Astrocyte (in vitro differentiated cells and primary cell): Measurements from ENCODE around the gene TNIK. TPM values are rescaled to one million over a fixed set of nuclear protein-coding genes. Genes with fewer than 3 reads are reported as not detected.

Experiments used
- DNase-seq: peaks from one replicate; pipeline ENCODE4 v3.0.0-alpha.2; 2010; ENCODE audit warnings: low read depth
- FAIRE-seq: peaks from 2 replicates; lab custom pipeline; 2011; peaks lifted over from hg19 to GRCh38; lab: Jason Lieb, UNC
- H2AFZ ChIP-seq: 2 replicates; pipeline ENCODE4 v1.6.0; 2012; ENCODE audit warnings: low read depth, low read length, inconsistent platforms
- H3K27ac ChIP-seq: 2 replicates; pipeline ENCODE4 v1.5.1; 2011; ENCODE audit warnings: low read depth, low read length, inconsistent platforms
- H3K27me3 ChIP-seq: 2 replicates; pipeline ENCODE4 v1.6.0; 2011; ENCODE audit warnings: low read length, inconsistent platforms; ENCODE audit not compliant: insufficient read depth
- H3K36me3 ChIP-seq: 2 replicates; pipeline ENCODE4 v1.5.1; 2011; ENCODE audit warnings: low read length, inconsistent platforms; ENCODE audit not compliant: insufficient read depth
- H3K4me1 ChIP-seq: 2 replicates; pipeline ENCODE4 v1.5.1; 2011; ENCODE audit warnings: low read length, inconsistent platforms; ENCODE audit not compliant: insufficient read depth
- H3K4me2 ChIP-seq: 2 replicates; pipeline ENCODE4 v1.6.0; 2012; ENCODE audit warnings: low read length, inconsistent platforms
- H3K4me3 ChIP-seq: 2 replicates; pipeline ENCODE4 v1.5.1; 2011; ENCODE audit warnings: low read depth, mild to moderate bottlenecking, low read length, inconsistent platforms; ENCODE audit not compliant: insufficient read depth
- H3K79me2 ChIP-seq: 2 replicates; pipeline ENCODE4 v1.6.0; 2012; ENCODE audit warnings: mild to moderate bottlenecking, low read length, inconsistent platforms; ENCODE audit not compliant: insufficient read depth
- H3K9ac ChIP-seq: 2 replicates; pipeline ENCODE4 v1.6.0; 2012; ENCODE audit warnings: mild to moderate bottlenecking, low read length, inconsistent platforms
- H3K9me3 ChIP-seq: 2 replicates; pipeline ENCODE4 v1.5.1; 2012; ENCODE audit warnings: low read depth, mild to moderate bottlenecking, low read length, inconsistent platforms; ENCODE audit not compliant: insufficient read depth
- H4K20me1 ChIP-seq: 2 replicates; pipeline ENCODE4 v1.6.0; 2012; ENCODE audit warnings: low read length, inconsistent platforms; ENCODE audit not compliant: insufficient read depth
- H3K27ac Mint-ChIP-seq: one replicate; pipeline ENCODE4 v1.8.0; 2021; ENCODE audit warnings: mild to moderate bottlenecking, mixed read lengths; ENCODE audit not compliant: unreplicated experiment
- H3K27me3 Mint-ChIP-seq: one replicate; pipeline ENCODE4 v1.8.0; 2021; ENCODE audit warnings: low read depth, mixed read lengths; ENCODE audit not compliant: unreplicated experiment
- H3K36me3 Mint-ChIP-seq: one replicate; pipeline ENCODE4 v1.8.0; 2021; ENCODE audit warnings: low read depth, mixed read lengths; ENCODE audit not compliant: unreplicated experiment
- H3K4me1 Mint-ChIP-seq: one replicate; pipeline ENCODE4 v1.8.0; 2021; ENCODE audit warnings: low read depth, mixed read lengths; ENCODE audit not compliant: unreplicated experiment
- H3K4me3 Mint-ChIP-seq: one replicate; pipeline ENCODE4 v1.8.0; 2021; ENCODE audit warnings: mild to moderate bottlenecking, moderate library complexity, mixed read lengths; ENCODE audit not compliant: unreplicated experiment
- H3K9me3 Mint-ChIP-seq: one replicate; pipeline ENCODE4 v1.8.0; 2021; ENCODE audit warnings: mild to moderate bottlenecking, mixed read lengths; ENCODE audit not compliant: unreplicated experiment
- EZH2 ChIP-seq: IDR thresholded peaks from 2 replicates; pipeline ENCODE4 v1.6.1; 2012; ENCODE audit warnings: mild to moderate bottlenecking, low read length, inconsistent platforms; ENCODE audit not compliant: insufficient read depth
- total RNA-seq: library from RNA; stranded (reverse); gene quantifications from 2 replicates; pipeline ENCODE4 v1.2.1, GENCODE V29; 2021
- TF ChIP-seq, protein P1 (sequence below): IDR thresholded peaks from 2 replicates; pipeline ENCODE4 v1.5.1; 2011; ENCODE audit warnings: low read depth, mild to moderate bottlenecking, inconsistent platforms, low read length, moderate library complexity; ENCODE audit not compliant: insufficient read depth

The TNIK gene
- total RNA-seq, 1 donor from 2014 or later, result 70.0 TPM

DNA sequence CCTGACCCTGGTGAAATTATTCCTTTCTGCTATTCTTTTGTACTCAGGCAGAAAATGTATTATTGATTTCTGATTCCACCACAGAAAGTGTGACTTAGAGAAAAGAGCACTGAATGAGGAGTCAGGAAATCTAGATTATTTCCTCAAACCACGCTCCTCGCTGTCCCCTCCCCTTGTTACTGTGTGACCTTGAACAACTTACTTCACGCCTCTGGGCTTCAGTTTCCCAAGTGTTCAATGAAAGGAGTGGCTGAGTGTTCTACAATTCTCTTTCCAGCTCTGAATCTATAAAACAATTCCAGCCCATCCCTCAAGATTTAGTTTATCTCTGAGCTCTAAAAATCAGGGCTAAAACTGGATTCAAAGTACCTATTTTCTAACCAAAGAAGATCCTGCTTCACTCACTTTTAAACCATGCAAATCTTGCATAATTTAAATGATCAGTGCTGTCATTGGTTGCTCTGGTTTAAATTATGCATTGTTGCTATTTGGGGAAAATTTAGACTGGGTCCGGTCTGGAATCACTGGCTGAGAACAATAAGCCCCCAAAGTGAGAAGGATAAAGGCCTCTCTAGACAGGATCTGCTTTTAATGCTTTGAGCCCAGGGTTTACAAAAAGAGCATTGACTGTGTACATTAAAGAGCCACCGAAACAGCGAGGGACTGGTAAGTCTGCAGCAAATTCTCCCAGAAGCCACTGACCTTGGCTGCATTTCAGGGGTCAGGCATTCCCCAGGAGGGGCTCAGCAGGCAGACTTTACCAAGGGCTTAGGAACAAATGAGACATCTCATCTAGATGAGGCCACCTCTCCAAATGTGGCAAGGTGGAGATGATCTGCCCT is 3.2 kb downstream of the TNIK start:
- Histone ChIP-seq H3K9me3 (no peaks in the 10 kb centered on the region), H3K27ac (no peak overlapping the region), H3K36me3 (no peaks in the 10 kb centered on the region), H3K27me3 (no peaks in the 10 kb centered on the region), H3K9ac (no peak overlapping the region), H3K4me1 (peaks cover 9% of the 10 kb centered on the region), H3K4me2 (peak overlapping the region; percentile 93), H3K79me2 (peaks cover 68% of the 10 kb centered on the region), H4K20me1 (peaks cover 40% of the 10 kb centered on the region), H3K4me3 (no peak overlapping the region), H2AFZ (no peak overlapping the region)
- no peak for DNase-seq
- Mint-ChIP-seq H3K9me3 (no peaks in the 10 kb centered on the region), H3K27me3 (no peaks in the 10 kb centered on the region), H3K27ac (no peak overlapping the region), H3K4me3 (peak overlapping the region; percentile 100), H3K36me3 (no peaks in the 10 kb centered on the region), H3K4me1 (peaks cover 20% of the 10 kb centered on the region)
- no peak for FAIRE-seq
- TF ChIP-seq EZH2, result no peak
- TF ChIP-seq, protein P1, sequence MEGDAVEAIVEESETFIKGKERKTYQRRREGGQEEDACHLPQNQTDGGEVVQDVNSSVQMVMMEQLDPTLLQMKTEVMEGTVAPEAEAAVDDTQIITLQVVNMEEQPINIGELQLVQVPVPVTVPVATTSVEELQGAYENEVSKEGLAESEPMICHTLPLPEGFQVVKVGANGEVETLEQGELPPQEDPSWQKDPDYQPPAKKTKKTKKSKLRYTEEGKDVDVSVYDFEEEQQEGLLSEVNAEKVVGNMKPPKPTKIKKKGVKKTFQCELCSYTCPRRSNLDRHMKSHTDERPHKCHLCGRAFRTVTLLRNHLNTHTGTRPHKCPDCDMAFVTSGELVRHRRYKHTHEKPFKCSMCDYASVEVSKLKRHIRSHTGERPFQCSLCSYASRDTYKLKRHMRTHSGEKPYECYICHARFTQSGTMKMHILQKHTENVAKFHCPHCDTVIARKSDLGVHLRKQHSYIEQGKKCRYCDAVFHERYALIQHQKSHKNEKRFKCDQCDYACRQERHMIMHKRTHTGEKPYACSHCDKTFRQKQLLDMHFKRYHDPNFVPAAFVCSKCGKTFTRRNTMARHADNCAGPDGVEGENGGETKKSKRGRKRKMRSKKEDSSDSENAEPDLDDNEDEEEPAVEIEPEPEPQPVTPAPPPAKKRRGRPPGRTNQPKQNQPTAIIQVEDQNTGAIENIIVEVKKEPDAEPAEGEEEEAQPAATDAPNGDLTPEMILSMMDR, result no peak

- H3K4me1 ChIP-seq, result peaks cover 9% of the 10 kb centered on the region
- no peak overlapping the region for H3K4me3 ChIP-seq
- Mint-ChIP-seq H3K4me1 (peaks cover 20% of the 10 kb centered on the region), H3K27ac (peak overlapping the region; percentile 6), H3K36me3 (no peaks in the 10 kb centered on the region), H3K4me3 (peak overlapping the region; percentile 100), H3K9me3 (no peaks in the 10 kb centered on the region), H3K27me3 (no peaks in the 10 kb centered on the region)
- H3K27ac ChIP-seq, result no peak overlapping the region
- no peaks in the 10 kb centered on the region for H3K36me3 ChIP-seq
- peaks cover 79% of the 10 kb centered on the region for H3K79me2 ChIP-seq
- FAIRE-seq, result no peak
- H3K9ac ChIP-seq, result no peak overlapping the region
- H3K9me3 ChIP-seq, result no peaks in the 10 kb centered on the region
- no peaks in the 10 kb centered on the region for H3K27me3 ChIP-seq
- H4K20me1 ChIP-seq, result peaks cover 51% of the 10 kb centered on the region
- H2AFZ ChIP-seq, result no peak overlapping the region
- DNase-seq, result no peak
- TF ChIP-seq, protein P1, result no peak
- TF ChIP-seq EZH2, result no peak
- no peak overlapping the region for H3K4me2 ChIP-seq
Observed at GRCh38 chr3:171455603-171456550, 4.3 kb downstream of the TNIK start.
